NT2/D1 (cell line): Measurements from ENCODE around the gene IGFBPL1.

ENCODE experiments used
- DNase-seq: peaks from one replicate; pipeline ENCODE4 v3.0.0-alpha.2; 2011; ENCODE audit warnings: low read depth, low spot score
- H3K27me3 ChIP-seq: 2 replicates; pipeline ENCODE4 v1.6.0; 2011; ENCODE audit warnings: mild to moderate bottlenecking; ENCODE audit not compliant: insufficient read length, insufficient read depth
- H3K36me3 ChIP-seq: 2 replicates; pipeline ENCODE4 v1.6.1; 2011; ENCODE audit warnings: mild to moderate bottlenecking, low read length, mixed read lengths; ENCODE audit not compliant: insufficient read depth, insufficient read length
- H3K4me1 ChIP-seq: 2 replicates; pipeline ENCODE4 v1.5.1; 2011; ENCODE audit not compliant: insufficient read depth, insufficient read length
- H3K4me3 ChIP-seq: 2 replicates; pipeline ENCODE4 v1.5.1; 2011; ENCODE audit warnings: low read depth; ENCODE audit not compliant: insufficient read length
- H3K9ac ChIP-seq: 2 replicates; pipeline ENCODE4 v1.6.0; 2011; ENCODE audit warnings: low read depth; ENCODE audit not compliant: insufficient read length
- H3K9me3 ChIP-seq: 2 replicates; pipeline ENCODE4 v1.5.1; 2011; ENCODE audit warnings: mild to moderate bottlenecking, low read length; ENCODE audit not compliant: insufficient read depth
- SUZ12 ChIP-seq: IDR thresholded peaks from 2 replicates; pipeline ENCODE4 v1.6.1; 2011; ENCODE audit not compliant: insufficient read length, insufficient read depth; ENCODE audit errors: extremely low read depth
- YY1 ChIP-seq: IDR thresholded peaks from 2 replicates; pipeline ENCODE4 v1.6.1; 2011; ENCODE audit not compliant: insufficient read length, insufficient read depth
- ZNF274 ChIP-seq: IDR thresholded peaks from 2 replicates; pipeline ENCODE4 v1.6.1; 2011; ENCODE audit warnings: mild to moderate bottlenecking, low read depth, low read length

Gene IGFBPL1

GRCh38 chr9:38417003-38417945 is 7.0 kb downstream of the IGFBPL1 start:
- Histone ChIP-seq H3K4me3 (no peak overlapping the region), H3K27me3 (no peaks in the 10 kb centered on the region), H3K36me3 (no peaks in the 10 kb centered on the region), H3K9me3 (no peaks in the 10 kb centered on the region), H3K4me1 (peaks cover 14% of the 10 kb centered on the region), H3K9ac (no peak overlapping the region)
- DNase-seq = peak; percentile 74
- TF ChIP-seq SUZ12 (no peak), YY1 (no peak), ZNF274 (no peak)

- H3K9ac ChIP-seq = no peak overlapping the region
- H3K36me3 ChIP-seq = peaks cover 2% of the 10 kb centered on the region
- no peaks in the 10 kb centered on the region for H3K27me3 ChIP-seq
- H3K4me3 ChIP-seq = no peak overlapping the region
- DNase-seq = no peak
- no peaks in the 10 kb centered on the region for H3K9me3 ChIP-seq
- H3K4me1 ChIP-seq = peaks cover 10% of the 10 kb centered on the region
- TF ChIP-seq SUZ12 = no peak
- TF ChIP-seq YY1 = no peak
- no peak for TF ChIP-seq ZNF274
These were observed 7.8 kb downstream of the IGFBPL1 start for GRCh38 chr9:38416461-38416860.

GRCh38 chr9:38415856-38416255 is 8.4 kb downstream of the IGFBPL1 start:
- peaks cover 10% of the 10 kb centered on the region for H3K4me1 ChIP-seq
- H3K4me3 ChIP-seq = no peak overlapping the region
- H3K36me3 ChIP-seq = peaks cover 2% of the 10 kb centered on the region
- no peaks in the 10 kb centered on the region for H3K9me3 ChIP-seq
- DNase-seq = no peak
- H3K9ac ChIP-seq = no peak overlapping the region
- H3K27me3 ChIP-seq = no peaks in the 10 kb centered on the region
- TF ChIP-seq YY1 (no peak), ZNF274 (no peak), SUZ12 (no peak)

GRCh38 chr9:38414040-38414723 is 10.1 kb downstream of the IGFBPL1 start:
- Histone ChIP-seq H3K9ac (no peak overlapping the region), H3K27me3 (no peaks in the 10 kb centered on the region), H3K4me3 (no peak overlapping the region), H3K9me3 (no peaks in the 10 kb centered on the region), H3K4me1 (peaks cover 8% of the 10 kb centered on the region), H3K36me3 (peaks cover 2% of the 10 kb centered on the region)
- no peak for TF ChIP-seq YY1
- TF ChIP-seq SUZ12 = no peak
- no peak for TF ChIP-seq ZNF274
- DNase-seq = no peak

GRCh38 chr9:38413283-38413682 is 11.0 kb downstream of the IGFBPL1 start:
- no peaks in the 10 kb centered on the region for H3K27me3 ChIP-seq
- no peaks in the 10 kb centered on the region for H3K9me3 ChIP-seq
- DNase-seq = no peak
- H3K4me1 ChIP-seq = peaks cover 8% of the 10 kb centered on the region
- no peak for TF ChIP-seq SUZ12
- no peak for TF ChIP-seq YY1
- no peak for TF ChIP-seq ZNF274
- H3K9ac ChIP-seq = no peak overlapping the region
- H3K4me3 ChIP-seq = no peak overlapping the region
- H3K36me3 ChIP-seq = peaks cover 2% of the 10 kb centered on the region

- no peak overlapping the region for H3K4me3 ChIP-seq
- peaks cover 8% of the 10 kb centered on the region for H3K4me1 ChIP-seq
- H3K9ac ChIP-seq = no peak overlapping the region
- peaks cover 2% of the 10 kb centered on the region for H3K36me3 ChIP-seq
- H3K27me3 ChIP-seq = no peaks in the 10 kb centered on the region
- H3K9me3 ChIP-seq = no peaks in the 10 kb centered on the region
- no peak for TF ChIP-seq YY1
- no peak for TF ChIP-seq SUZ12
- no peak for TF ChIP-seq ZNF274
- DNase-seq = no peak
These were observed 11.5 kb downstream of the IGFBPL1 start for GRCh38 chr9:38412751-38413150.

- Histone ChIP-seq H3K9me3 (no peaks in the 10 kb centered on the region), H3K36me3 (peaks cover 2% of the 10 kb centered on the region), H3K27me3 (no peaks in the 10 kb centered on the region), H3K4me1 (peaks cover 4% of the 10 kb centered on the region), H3K9ac (no peak overlapping the region), H3K4me3 (no peak overlapping the region)
- no peak for DNase-seq
- TF ChIP-seq SUZ12 (no peak), ZNF274 (no peak), YY1 (no peak)
These were observed 15.5 kb downstream of the IGFBPL1 start for GRCh38 chr9:38408719-38409118.
